Right lobe of liver (tissue), 6 donors: ENCODE data around the gene CCDC88B. TPM values are rescaled to one million over a fixed set of nuclear protein-coding genes. Genes with fewer than 3 reads are reported as not detected.

Source experiments
- ATAC-seq, 4 donors: fragments of 200-7000 bp; cut with Tn5 transposase; one replicate each; pipeline ENCODE4 v1.9.1; 2020; ENCODE audit warnings: mild to moderate bottlenecking in 4 of 4, moderate library complexity in 4 of 4
- DNase-seq, 3 donors: peaks; one replicate each; pipeline ENCODE4 v3.0.0-alpha.2; 2020
- H3K27ac ChIP-seq, 3 donors: fragments of 200-600 bp; one replicate each; pipeline ENCODE4 v1.8.0; 2022
- H3K27me3 ChIP-seq, 2 donors: fragments of 200-600 bp; one replicate each; pipeline ENCODE4 v1.8.0; 2022
- H3K36me3 ChIP-seq, 4 donors: fragments of 200-600 bp; sonication (generic) in 1 of 4; one replicate each; pipeline versions ENCODE4 v1.5.1 to v1.8.0; 2017 to 2022; ENCODE audit warnings: control low read depth in 1 of 4
- H3K4me1 ChIP-seq, 4 donors: fragments of 200-600 bp; sonication (generic) in 1 of 4; one replicate each; pipeline versions ENCODE4 v1.5.1 to v1.8.0; 2017 to 2022; ENCODE audit warnings: control low read depth in 1 of 4
- H3K4me3 ChIP-seq, 3 donors: fragments of 200-600 bp; one replicate each; pipeline ENCODE4 v1.8.0; 2022
- H3K9me3 ChIP-seq, 4 donors: fragments of 200-600 bp; sonication (generic) in 1 of 4; one replicate each; pipeline versions ENCODE4 v1.5.1 to v1.8.0; 2017 to 2022; ENCODE audit warnings: control low read depth in 1 of 4
- POLR2A ChIP-seq: fragments of 450-650 bp; IDR thresholded peaks from one replicate; pipeline ENCODE4 v1.6.1; 2017; ENCODE audit warnings: antibody characterized with exemption, mild to moderate bottlenecking
- WGBS: methylation state at CpG from one replicate; pipeline ENCODE4 v1.1.6; 2018; ENCODE audit warnings: low coverage, low lambda C conversion rate; ENCODE audit not compliant: insufficient coverage; ENCODE audit errors: missing lambda C conversion rate; 5-methylcytosine and 5-hydroxymethylcytosine counted together
- intact Hi-C, 2 donors: fragments of 100-400 bp; cut with DNase I; formaldehyde crosslinking; loops; one replicate each; pipeline versions ENCODE4 v1.11.2 to v1.14.1; 2022
- total RNA-seq, 6 experiments: library from RNA; depleted of rRNA in 2 of 6; stranded (reverse); fragments of >200 nt in 2 of 6; fragmentation: NEBNext Ultra II Directional in 3 of 6; extraction: Animal tissue kit (Norgen Biotek cat#: 25700) in 3 of 6; gene quantifications; one replicate each; pipeline versions ENCODE4 v1.1.0 to v1.2.4, GENCODE V29; 2016 to 2023
- TF ChIP-seq, protein P1 (sequence below), 4 donors: fragments of 200-600 bp in 3 of 4; fragments of 450-650 bp in 1 of 4; IDR thresholded peaks; one replicate each; pipeline versions ENCODE4 v1.5.1 to v1.8.0; 2016 to 2022; ENCODE audit warnings: antibody characterized with exemption in 4 of 4, mild to moderate bottlenecking in 2 of 4
- donor health status: DM: no; HTN: yes; CAD: no.
- donor health status: DM: no; HTN: no; CAD: no.
- donor health status: DM: no; HTN: no; CAD: no.
- donor health status: DM: no; HTN: yes; CAD: no.
- donor health status: DM: no; HTN: yes; CAD: no.

CCDC88B gene
- total RNA-seq, 6 experiments from 2014 or later: 2.4 to 10.6 (median 4.9) TPM

DNA sequence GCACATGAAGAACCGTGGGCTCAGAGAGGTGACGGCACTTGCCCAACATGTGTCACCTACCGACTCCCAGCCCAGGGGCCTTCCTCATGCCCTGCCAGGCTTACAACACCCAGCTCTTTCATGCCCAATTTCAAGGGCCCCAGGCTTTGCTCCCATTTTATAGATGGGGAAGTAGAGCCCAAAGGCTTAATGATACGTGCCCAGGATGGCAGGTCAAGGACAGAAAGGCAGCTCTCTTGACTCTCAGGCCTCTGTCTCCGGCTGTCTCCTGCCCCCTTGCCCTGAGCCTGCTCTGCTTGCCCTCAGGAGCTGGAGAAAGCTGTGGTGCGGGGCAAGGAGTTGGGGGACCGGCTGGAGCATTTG is 9.0 kb downstream of the CCDC88B start:
- Histone ChIP-seq H3K4me1 (peaks cover 0 to 4% (median 0%) of the 10 kb centered on the region in 4 donors), H3K36me3 (no peaks in the 10 kb centered on the region), H3K27ac (no peak overlapping the region), H3K9me3 (no peaks in the 10 kb centered on the region), H3K4me3 (no peak overlapping the region), H3K27me3 (no peaks in the 10 kb centered on the region)
- ATAC-seq (no peak), DNase-seq (no peak)
- WGBS: 73% methylated on average over 3 of the region's 7 CpGs
- intact Hi-C loops: no loop called here
- TF ChIP-seq, protein P1, sequence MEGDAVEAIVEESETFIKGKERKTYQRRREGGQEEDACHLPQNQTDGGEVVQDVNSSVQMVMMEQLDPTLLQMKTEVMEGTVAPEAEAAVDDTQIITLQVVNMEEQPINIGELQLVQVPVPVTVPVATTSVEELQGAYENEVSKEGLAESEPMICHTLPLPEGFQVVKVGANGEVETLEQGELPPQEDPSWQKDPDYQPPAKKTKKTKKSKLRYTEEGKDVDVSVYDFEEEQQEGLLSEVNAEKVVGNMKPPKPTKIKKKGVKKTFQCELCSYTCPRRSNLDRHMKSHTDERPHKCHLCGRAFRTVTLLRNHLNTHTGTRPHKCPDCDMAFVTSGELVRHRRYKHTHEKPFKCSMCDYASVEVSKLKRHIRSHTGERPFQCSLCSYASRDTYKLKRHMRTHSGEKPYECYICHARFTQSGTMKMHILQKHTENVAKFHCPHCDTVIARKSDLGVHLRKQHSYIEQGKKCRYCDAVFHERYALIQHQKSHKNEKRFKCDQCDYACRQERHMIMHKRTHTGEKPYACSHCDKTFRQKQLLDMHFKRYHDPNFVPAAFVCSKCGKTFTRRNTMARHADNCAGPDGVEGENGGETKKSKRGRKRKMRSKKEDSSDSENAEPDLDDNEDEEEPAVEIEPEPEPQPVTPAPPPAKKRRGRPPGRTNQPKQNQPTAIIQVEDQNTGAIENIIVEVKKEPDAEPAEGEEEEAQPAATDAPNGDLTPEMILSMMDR (IDR thresholded peaks at IDR 0.05): no peak
- no peak for TF ChIP-seq POLR2A

DNA sequence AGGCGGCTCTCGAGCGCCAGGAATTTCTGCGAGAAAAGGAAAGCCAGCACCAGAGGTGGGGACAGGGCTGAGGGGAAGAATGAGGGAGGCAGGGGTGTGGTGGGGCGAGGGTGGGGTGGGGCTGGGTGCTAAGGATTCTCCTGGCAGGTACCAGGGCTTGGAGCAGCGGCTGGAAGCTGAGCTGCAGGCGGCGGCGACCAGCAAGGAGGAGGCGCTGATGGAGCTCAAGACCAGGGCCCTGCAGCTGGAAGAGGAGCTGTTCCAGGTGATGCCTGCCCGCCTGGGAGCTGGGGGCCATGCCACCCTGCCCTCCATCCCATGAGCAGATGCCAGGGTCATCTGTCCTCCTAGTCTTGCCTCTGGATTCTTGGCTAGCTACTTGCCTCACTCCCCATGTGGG is 9.4 kb downstream of the CCDC88B start:
- DNase-seq (no peak), ATAC-seq (no peak)
- Histone ChIP-seq H3K4me3 (no peak overlapping the region), H3K36me3 (no peaks in the 10 kb centered on the region), H3K27ac (no peak overlapping the region), H3K4me1 (peaks cover 0 to 7% (median 0%) of the 10 kb centered on the region in 4 donors), H3K27me3 (no peaks in the 10 kb centered on the region), H3K9me3 (no peaks in the 10 kb centered on the region)
- 95% methylated on average over 7 of the region's 11 CpGs for WGBS
- TF ChIP-seq, protein P1 (IDR thresholded peaks at IDR 0.05): no peak
- no peak for TF ChIP-seq POLR2A
- intact Hi-C loops: no loop called here

DNA sequence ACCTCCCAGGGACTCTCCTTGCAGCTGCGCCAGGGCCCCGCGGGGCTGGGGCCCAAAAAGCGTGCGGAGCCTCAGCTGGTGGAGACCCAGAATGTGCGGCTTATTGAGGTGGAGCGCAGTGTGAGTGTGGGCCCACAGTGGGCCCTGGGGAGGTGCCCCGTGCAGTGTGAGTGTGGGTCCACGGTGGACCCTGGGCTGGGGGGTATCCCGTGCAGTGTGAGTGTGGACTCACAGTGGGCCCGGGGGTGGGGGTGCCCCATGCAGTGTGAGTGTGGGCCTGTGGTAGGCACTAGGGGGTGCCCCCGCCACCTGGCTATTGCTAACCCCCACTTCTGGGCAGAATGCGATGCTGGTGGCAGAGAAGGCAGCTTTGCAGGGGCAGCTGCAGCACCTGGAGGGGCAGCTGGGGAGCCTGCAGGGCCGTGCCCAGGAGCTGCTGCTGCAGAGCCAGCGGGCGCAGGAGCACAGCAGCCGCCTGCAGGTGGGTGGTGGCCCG is 11.2 kb downstream of the CCDC88B start:
- ATAC-seq: no peak
- no peak for DNase-seq
- H3K36me3 ChIP-seq: no peaks in the 10 kb centered on the region
- no peaks in the 10 kb centered on the region for H3K27me3 ChIP-seq
- TF ChIP-seq POLR2A: no peak
- TF ChIP-seq, protein P1 (IDR thresholded peaks at IDR 0.05): no peak
- peaks cover 0 to 14% (median 0%) of the 10 kb centered on the region in 4 donors for H3K4me1 ChIP-seq
- WGBS: no CpG with 5 or more reads among the region's 18 CpGs
- no peak overlapping the region for H3K4me3 ChIP-seq
- intact Hi-C loops: no loop called here
- no peak overlapping the region for H3K27ac ChIP-seq
- no peaks in the 10 kb centered on the region for H3K9me3 ChIP-seq

DNA sequence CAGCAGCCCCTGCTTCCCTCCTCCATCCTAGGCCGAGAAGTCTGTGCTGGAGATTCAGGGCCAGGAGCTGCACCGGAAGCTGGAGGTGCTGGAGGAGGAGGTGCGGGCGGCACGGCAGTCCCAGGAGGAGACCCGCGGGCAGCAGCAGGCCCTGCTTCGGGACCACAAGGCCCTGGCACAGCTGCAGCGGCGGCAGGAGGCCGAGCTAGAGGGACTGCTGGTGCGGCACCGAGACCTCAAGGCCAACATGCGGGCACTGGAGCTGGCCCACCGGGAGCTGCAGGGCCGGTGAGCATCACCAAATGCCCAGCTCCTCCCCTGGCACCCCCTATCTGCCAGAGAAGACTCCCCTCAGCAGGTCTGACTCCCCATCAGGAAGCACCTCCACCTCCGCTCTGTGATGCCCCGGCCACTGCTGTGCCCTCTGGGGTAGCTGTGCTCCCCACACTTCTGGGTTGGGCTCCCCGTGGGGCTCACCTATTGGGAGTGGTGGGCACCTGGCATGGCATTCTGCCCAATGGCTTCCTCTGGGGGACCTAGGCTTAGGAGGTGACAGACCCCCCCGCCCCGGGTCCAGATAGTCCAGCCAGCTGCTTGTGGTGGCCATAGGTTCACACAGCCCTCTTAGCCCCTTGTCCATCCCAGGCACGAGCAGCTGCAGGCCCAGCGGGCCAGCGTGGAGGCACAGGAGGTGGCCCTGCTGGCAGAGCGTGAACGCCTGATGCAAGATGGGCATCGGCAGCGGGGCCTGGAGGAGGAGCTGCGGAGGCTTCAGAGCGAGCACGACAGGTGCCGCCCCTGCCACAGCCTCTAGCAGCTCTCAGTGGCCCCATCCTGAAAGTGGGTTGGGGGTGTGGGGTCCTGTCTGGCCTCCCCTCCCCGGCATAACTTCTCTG is 12.3 kb downstream of the CCDC88B start:
- Histone ChIP-seq H3K4me3 (no peak overlapping the region), H3K27ac (no peak overlapping the region), H3K4me1 (peaks cover 0 to 14% (median 0%) of the 10 kb centered on the region in 4 donors), H3K9me3 (no peaks in the 10 kb centered on the region), H3K36me3 (no peaks in the 10 kb centered on the region), H3K27me3 (no peaks in the 10 kb centered on the region)
- no peak for TF ChIP-seq POLR2A
- TF ChIP-seq, protein P1 (IDR thresholded peaks at IDR 0.05): no peak
- ATAC-seq (no peak), DNase-seq (no peak)
- WGBS: 87% methylated on average over 4 of the region's 33 CpGs
- intact Hi-C loops: no loop called here
